HG03342 (cell line): ENCODE measurements around the gene IGSF21.

Experiments
- ATAC-seq: cut with Tn5 transposase; IDR thresholded peaks from one replicate; pipeline ENCODE4 v1.9.1; 2021; ENCODE audit warnings: mild to moderate bottlenecking, moderate library complexity; ENCODE audit not compliant: unreplicated experiment

The IGSF21 gene

GRCh38 chr1:18320051-18320450, 212.5 kb downstream of the IGSF21 start:
- no peak for ATAC-seq

GRCh38 chr1:18322368-18323032, 214.9 kb downstream of the IGSF21 start:
- ATAC-seq, result no peak

GRCh38 chr1:18323259-18323658, 215.7 kb downstream of the IGSF21 start:
- no peak for ATAC-seq

- no peak for ATAC-seq
Measured at GRCh38 chr1:18324246-18324645, 216.6 kb downstream of the IGSF21 start.

- no peak for ATAC-seq
Measured at GRCh38 chr1:18325136-18325535, 217.5 kb downstream of the IGSF21 start.

GRCh38 chr1:18326211-18326897, 218.8 kb downstream of the IGSF21 start:
- ATAC-seq, result no peak

GRCh38 chr1:18327650-18328049, 220.1 kb downstream of the IGSF21 start:
- ATAC-seq, result no peak

GRCh38 chr1:18328803-18329202, 221.2 kb downstream of the IGSF21 start:
- ATAC-seq, result no peak

GRCh38 chr1:18329469-18330253, 222.1 kb downstream of the IGSF21 start:
- ATAC-seq, result no peak

- ATAC-seq, result no peak
Measured at GRCh38 chr1:18332576-18332975, 225.0 kb downstream of the IGSF21 start.

GRCh38 chr1:18333220-18333619, 225.6 kb downstream of the IGSF21 start:
- no peak for ATAC-seq

GRCh38 chr1:18336801-18337200, 229.2 kb downstream of the IGSF21 start:
- ATAC-seq, result no peak

- no peak for ATAC-seq
Measured at GRCh38 chr1:18337757-18338156, 230.2 kb downstream of the IGSF21 start.

GRCh38 chr1:18339161-18339560, 231.6 kb downstream of the IGSF21 start:
- ATAC-seq, result no peak

- ATAC-seq, result no peak
Measured at GRCh38 chr1:18340158-18340764, 232.7 kb downstream of the IGSF21 start.

GRCh38 chr1:18340787-18341186, 233.2 kb downstream of the IGSF21 start:
- no peak for ATAC-seq

- ATAC-seq, result no peak
Measured at GRCh38 chr1:18341291-18342069, 233.9 kb downstream of the IGSF21 start.

- no peak for ATAC-seq
Measured at GRCh38 chr1:18342744-18343143, 235.1 kb downstream of the IGSF21 start.

- no peak for ATAC-seq
Measured at GRCh38 chr1:18343581-18343980, 236.0 kb downstream of the IGSF21 start.

GRCh38 chr1:18344755-18345154, 237.2 kb downstream of the IGSF21 start:
- ATAC-seq, result no peak

- ATAC-seq, result no peak
Measured at GRCh38 chr1:18347559-18347958, 240.0 kb downstream of the IGSF21 start.
